ENCODE results near the gene CX3CR1.

GRCh38 chr3:39224288-39224687 is 55.5 kb downstream of the CX3CR1 start:
- TF ChIP-seq CTCF (IDR thresholded peaks at IDR 0.05; ENCODE audit: insufficient read depth, low read length, poor library complexity, severe bottlenecking) (no peak), EZH2phosphoT487 (conservative IDR thresholded peaks at IDR 0.05; ENCODE audit: low read length) (no peak)

Data from SU-DHL-6 (cell line).